HG02885 (cell line): ENCODE measurements around the gene GOLGA3.
"Not testable (repeated sequence)": the region's sequence is repeated elsewhere in the genome, so short reads cannot be mapped to it uniquely, and the experiment has no call there.

Experiments
- ATAC-seq: cut with Tn5 transposase; IDR thresholded peaks from one replicate; pipeline ENCODE4 v1.9.1; 2021; ENCODE audit warnings: mild to moderate bottlenecking; ENCODE audit not compliant: unreplicated experiment, poor library complexity

Gene GOLGA3

DNA sequence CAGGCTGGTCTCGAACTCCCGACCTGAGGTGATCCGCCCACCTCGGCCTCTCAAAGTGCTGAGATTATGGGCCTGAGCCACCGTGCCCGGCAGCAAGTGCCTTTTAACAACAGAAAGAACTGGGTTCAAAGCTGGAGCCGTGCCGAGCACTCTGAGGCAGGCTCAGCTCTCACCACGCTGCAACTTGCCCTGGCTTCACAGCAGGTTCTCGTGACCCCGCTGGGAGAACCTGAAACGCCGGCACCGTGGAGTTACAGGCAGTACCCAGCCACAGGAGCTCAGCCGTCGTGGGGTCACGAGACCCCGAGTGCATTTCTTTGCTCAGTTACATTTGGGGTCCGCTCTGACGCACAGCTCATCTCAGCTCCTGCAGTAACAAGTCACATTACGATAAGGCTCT, 14.4 kb downstream of the GOLGA3 start:
- ATAC-seq: no peak

DNA sequence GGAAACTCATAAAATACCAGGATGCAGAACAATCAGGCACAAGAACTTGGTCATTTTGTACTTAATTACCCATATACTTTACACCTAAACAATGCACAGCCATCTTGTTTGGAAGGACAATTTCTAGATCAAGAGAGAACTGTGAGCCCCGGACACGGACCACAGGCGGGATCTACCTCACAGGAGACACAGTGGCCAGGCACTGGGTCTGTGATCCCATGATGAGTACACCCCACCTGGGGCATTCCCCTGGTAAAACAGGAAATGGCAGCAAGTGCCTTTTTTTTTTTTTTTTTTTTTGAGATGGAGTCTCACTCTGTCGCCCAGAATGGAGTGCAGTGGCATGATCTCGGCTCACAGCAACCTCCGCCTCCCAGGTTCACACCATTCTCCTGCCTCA, 15.2 kb downstream of the GOLGA3 start:
- ATAC-seq: no peak

DNA sequence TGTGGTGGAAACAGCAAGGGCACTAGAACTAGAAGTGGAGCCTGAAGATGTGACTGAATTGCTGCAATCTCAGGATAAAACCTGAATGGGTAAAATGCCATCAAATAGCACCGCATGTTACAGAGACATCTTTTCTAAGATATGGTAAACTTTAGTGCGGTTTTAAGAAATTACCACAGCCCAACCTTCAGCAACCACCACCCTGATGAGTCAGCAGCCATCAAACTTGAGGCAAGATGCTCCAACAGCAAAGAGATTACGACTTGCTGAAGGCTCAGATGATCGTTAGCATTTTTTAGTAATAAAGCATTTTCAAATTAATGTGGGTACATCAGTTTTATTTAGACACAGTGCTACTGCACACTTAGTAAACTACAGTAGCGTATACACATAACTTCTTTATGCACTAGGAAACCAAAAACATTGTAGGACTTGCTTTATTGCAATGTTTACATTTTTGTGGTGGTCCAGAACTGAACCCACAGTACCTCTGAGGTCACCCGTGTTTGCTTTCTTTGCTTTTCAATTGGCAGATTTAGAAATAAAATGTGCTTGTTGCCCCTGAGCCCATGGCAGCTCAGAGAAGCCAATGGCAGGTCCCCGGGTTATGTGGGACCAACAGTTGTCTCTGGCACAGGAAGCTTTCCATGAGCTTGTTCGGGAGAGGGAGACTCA, 15.9 kb downstream of the GOLGA3 start:
- ATAC-seq: no peak

DNA sequence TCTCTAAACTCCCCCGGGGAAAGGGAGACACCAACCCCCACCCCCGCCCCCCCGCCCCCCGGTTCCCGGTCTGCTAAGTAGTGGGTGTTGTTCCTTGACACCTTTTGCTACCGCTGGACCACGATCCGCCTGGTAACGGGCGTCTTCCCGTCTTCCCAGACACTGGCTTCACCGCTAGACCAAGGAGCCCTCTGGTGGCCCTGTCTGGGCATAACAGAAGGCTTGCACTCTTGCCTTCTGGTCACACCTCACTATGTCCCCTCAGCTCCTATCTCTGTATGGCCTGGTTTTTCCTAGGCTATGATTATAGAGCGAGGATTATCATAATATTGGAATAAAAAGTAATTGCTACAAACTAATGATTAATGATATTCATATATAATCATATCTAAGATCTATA, 19.3 kb downstream of the GOLGA3 start:
- not testable (repeated sequence) for ATAC-seq

DNA sequence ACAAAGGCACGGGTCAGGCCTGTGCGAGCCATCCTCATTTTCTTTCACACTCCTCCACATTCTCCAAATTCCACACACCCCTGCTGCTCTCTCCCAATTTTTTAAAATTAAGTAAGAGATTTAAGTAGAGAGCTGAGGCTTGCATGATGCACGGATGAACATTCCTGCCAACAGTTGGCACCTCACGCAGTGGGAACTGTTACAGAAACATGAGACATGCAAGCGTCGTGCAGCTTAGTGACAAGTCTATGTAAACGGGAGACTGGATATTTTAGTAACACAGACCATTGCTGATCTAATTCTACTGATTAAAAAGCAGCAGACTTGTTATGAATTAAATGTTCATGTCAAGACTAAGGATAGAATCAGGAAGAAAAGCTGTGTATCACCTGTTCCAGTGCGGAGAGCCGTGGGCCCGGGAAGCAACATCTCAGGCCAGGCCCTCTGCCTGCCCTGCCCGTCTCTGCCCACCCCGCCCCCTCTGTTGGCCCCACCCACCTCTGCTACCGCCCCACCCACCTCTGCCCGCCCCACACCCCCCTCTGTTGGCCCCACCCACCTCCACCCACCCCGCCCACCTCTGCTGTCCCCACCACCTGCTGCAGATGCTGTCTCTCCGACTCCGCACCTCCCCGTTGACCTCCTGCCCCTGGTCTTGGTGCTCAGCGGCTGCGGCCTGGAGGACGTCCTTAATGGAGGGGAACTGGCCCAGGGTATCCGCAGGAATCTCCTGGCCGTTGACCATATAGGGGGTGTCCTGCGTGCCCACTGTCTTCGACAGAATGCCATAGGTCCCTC, 21.2 kb downstream of the GOLGA3 start:
- ATAC-seq: no peak

DNA sequence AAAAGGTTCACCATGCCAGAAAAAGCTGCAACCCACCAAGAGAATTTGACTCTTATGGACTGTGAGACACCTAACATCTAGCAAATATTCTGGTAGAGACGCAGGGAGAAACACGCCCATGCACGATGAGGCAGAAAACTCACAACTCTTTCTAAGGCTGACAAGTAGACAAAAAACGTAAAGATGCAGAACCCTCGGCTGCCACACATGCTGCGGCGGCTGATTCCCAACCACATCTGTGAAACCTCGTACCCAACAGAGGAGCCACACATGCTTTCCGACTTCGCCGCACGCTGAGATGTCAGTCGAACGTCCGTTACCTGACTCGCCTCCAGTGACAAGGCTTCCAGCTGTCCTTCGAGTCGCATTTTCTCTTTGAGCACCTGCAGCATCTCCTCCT, 21.8 kb downstream of the GOLGA3 start:
- ATAC-seq: no peak

DNA sequence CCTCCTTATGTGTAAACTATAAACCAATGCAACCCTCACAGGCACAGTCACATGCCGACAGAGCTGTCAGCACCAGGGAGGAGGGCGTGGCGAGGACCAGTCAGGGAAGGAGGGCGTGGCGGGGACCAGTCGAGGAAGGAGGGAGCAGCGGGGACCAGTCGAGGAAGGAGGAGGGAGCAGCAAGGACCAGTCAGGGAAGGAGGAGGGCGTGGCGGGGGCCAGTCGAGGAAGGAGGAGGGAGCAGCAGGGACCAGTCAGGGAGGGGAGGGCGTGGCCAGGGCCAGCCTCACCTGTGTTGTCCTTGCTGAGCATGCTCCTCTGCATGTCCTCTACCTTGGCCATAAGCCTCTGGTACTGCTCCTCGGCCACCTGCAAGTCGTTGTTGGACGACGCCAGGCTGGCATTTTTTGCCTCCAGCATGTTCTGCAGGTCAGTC, 24.2 kb downstream of the GOLGA3 start:
- ATAC-seq: no peak

DNA sequence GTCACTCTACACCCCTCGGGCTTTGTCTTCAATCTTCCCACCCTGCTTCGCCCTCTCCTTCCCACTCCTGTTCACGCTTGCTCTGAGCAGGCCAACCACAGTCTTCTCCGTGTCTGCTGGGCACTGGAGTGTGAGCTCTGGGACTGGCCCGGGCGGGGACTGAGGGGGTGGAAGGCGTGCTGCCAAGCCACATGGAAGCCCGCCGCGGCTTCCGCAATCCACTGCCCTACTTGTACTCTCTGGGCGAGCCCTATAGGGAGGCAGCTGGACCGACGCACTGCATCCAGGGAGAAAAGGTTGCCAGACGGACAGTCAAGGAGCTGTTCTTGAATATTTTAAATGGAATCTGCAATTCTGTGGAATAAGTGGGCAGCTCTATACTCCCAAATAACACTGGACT, 24.8 kb downstream of the GOLGA3 start:
- ATAC-seq: no peak

DNA sequence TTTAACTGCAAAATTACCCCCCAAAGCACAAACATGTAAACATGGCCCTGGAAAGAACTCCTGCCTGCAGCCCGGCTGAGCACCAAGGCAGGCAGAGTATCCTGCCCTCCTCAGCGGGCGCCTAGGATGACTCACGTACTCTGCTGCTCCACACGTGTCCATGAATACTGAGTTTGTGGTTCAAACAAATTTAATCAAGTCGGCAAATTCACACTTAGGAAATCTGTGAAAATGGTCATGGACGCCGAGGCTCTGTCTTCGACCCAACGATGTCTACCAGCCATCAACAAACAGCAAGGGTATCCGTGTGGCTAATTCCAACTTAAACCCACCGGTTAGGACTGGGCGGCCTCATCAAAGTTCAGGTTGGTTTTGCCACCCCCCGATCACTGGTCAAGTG, 25.5 kb downstream of the GOLGA3 start:
- no peak for ATAC-seq

DNA sequence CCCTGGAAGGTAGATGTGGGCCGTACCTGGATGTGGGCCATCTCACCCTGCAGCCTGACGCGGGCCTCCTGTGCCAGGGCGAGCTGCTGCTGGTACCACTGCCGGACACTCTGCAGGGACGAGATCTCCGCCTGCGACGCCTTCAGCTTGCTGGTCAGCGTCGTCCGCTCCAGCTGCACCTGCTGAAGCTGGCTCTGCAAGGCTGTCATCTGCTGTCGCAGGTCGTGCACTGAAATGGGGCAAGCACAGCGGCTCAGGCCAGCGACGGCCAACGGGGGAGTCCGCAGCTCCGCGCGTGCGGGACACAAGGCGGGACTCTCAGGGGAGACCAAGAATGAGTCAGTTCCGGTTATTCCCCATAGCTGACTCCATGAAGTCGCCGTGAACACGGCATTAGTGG, 26.9 kb downstream of the GOLGA3 start:
- no peak for ATAC-seq

DNA sequence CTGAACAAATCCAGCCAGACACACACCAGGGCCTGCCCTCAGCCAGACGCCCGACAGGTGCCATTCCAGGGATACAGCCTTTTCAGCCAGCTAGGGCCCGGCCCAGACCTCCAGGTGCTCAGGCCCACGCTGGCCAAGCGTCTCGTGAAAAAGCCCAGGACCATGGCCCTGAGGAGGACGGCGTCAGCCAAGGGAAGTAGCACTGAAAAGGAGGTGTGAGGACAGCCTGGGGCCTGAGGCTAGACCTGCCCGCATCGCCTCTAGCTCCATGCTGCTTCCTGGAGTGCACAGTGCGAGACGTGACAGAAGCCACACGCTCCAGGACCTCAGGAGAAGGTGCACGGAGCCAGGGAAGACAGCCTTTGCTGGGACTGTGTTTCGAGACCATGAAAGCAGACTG, 29.8 kb downstream of the GOLGA3 start:
- no peak for ATAC-seq

DNA sequence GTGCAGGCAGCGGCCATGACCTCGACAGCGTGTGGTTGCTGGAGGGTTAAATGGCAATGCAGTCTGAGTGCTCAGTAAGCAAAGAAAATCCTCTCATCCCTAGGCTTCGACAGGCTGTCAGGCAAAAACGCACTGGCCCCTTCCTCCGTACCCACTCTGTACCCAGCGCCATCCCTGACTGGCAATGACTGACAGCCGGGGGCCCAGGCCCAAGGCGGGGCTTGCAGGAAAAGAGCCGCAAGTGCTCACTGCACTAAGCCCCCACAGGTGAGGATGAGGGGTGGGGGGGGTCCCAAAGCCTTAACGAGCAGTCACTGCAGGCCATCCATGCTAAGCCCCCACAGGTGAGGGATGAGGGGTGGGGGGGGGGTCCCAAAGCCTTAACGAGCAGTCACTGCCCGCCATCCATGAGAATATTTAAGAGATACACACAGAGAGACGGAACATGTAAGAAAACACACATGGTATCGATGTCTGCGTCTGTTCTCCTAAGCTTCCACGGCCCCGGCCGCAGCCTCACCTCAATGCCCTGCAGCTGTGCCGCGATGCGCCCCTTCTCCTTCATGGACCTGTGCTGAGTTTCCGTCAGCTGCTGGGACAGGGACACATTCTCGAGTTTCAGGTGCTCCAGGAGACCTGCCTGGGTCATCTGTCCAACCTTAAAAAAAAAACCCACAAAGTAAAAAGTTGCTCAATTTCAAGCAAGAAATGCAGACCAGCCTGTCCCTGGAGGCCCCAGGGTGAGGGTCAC, 30.7 kb downstream of the GOLGA3 start:
- ATAC-seq: no peak

DNA sequence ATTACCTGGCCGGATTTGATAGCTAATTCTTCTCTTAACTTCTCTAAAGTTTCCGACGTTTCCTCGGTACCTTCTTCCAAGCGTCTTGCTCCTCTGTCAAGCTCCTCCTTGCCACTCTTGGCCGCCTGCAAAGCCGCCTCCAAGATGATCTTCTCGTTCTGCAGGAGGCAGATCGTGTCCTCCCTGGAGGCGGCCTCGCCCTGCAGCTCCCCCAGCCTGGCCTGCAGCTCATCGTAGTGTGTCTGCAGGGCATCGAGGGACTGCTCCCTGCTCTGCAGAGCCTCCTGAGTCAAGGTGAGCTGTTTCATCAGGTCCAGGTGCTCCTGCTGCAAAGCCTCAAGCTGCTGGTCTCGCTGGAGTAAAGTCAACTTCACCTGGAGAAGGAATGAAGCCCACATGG, 32.8 kb downstream of the GOLGA3 start:
- ATAC-seq: no peak

DNA sequence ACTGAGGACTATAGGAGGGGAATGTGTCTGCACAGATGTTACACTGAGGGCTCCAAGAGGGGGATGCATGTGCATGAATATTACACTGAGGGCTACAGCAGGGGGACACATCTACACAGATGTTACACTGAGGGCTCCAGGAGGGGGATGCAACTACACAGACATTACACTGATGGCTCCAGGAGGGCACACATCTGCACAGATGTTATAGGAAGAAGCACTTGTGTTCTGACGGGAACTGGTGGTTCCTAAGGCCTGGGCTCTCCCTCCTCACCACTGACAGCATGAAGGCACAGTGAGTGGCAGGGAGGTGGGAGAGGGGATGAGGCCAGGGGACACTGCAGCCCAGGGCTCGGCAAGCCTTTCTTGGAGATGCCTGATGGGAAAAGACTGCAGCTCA, 36.7 kb downstream of the GOLGA3 start:
- ATAC-seq: not testable (repeated sequence)

DNA sequence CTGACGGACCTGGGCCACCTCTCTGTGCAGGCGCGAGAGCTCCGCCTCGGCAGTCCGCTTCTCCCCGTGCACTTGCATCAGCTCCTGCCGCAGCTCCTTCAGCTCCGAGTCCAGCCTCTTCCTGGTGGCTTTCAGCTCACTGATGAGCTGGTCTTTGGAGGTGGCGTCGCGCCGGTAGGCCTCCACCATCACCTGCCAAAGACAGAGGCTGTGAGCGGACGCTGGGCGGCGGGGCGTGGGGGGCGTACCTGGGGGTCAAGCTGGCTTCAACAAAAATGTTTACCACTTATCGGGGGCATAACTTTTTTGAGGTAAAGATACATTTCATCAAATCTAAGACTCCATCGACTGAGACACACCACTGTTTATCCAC, 39.6 kb downstream of the GOLGA3 start:
- ATAC-seq: no peak

DNA sequence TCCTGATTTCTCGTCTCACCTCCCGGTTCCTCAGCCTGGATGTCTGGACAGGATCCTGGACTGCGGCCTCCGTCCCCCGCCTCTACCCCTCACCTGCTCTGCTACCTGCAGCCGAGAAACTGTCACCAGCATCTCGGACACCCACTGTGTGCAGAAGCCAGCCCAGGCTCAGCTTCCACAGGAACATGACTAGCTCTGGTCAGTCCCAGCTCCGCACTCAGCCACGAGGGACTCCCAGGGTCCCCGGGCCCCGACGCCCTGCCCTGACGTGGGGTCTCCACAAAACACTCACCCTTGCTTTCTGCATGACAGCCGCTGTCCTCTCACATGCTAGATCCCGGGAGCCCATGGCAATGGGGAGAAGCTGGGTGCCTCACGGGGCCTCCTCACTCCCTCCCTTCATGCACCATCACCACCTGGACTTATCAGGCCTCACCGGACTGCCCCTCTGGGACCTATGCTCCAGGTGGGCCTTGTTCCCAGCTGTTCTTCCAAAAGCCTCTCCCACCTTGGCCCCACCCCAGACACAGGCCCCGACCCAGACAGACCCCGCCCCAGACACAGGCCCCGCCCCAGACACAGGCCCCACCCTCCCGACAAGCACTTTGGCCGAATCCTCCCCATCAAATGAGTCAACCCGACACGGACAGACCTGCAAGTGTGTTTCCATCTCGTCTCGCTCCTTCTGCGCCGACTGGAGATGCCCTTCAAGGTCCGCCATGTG, 40.1 kb downstream of the GOLGA3 start:
- ATAC-seq: no peak

DNA sequence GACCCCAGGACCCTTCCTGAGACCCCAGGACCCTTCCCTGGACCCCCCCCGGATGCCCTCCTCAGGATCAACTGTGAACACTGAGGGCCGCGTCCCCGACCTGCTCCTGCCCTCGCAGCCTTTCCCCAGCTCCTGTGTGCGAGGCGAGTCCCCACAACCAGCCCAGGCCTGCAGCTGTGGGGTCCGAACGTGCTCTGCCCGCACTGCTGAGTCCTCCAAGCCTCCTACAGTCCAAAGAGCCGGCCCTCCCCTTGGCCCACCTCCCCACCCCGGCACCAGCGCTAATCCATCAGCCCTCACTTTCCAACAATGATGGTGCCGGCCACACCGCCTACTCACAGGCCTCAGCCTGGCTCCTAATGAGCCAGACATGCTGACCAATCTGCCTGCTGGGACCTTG, 40.8 kb downstream of the GOLGA3 start:
- ATAC-seq: no peak

DNA sequence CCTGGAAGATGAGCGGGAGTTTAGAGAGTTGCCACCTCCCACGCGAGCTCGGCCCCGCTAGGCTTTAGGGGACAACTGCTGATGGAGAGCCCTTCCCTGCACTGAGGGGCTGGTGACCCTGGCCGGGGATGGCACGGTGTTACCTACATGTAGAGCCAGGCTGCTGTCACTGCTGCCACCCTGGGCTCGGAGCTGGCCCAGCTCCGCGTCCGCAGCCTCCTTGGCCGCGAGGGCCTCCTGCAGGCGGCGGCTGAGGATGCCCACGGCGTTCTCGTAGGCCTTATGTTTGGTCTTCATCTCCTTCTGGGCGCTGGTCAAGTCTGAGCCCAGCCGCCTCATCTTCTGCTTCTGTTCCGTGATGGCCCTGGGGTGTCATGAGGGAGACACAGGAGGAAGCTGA, 42.5 kb downstream of the GOLGA3 start:
- ATAC-seq: no peak

DNA sequence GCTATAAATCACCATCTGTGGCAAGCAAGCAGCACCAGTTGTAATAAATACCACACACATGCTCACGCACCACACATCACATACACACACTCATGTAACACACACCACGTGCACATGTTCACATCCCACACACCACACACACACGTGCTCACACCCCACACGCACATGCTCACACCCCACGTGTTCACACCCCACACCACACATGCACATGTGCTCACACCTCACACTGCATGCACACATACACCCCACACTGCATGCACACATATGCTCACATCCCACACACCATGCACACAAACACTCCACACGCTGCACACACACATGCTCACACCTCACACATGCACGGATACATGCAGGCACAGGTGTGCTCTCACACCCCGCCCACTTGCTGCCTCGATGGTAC, 44.1 kb downstream of the GOLGA3 start:
- no peak for ATAC-seq

DNA sequence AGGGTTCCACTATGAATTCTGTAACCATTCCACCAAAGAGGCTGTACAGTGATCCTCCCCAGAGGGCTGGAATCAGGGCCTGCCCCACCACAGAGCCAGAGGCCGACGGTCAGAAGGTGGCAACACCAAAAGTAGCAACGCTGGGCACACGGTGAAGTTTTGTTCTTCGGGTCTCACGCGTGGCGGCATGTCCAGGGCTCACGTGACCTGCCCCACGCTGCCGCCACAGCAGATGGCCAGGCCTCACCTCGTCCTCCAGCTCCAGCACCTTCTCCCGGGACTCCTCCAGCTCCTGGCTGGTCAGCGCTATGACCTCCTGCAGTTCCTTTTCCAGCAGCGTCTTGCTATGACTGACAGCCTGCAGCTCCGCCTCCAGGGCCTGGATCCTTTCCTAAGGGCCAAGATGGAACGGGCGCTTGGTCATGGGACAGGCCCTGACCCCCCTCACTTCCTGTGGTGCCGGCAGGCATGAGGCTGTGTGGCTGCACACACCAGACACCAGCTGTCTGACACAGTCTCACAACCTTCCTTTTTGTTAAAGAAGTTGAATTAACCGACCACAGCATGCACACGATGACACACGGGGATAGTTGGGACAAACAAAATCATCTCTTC, 44.6 kb downstream of the GOLGA3 start:
- ATAC-seq: no peak
